ENCODE results near the gene DTNBP1. TPM values are rescaled to one million over a fixed set of nuclear protein-coding genes. Genes with fewer than 3 reads are reported as not detected.

Gene DTNBP1
- total RNA-seq, 1 experiment from 2014 or later = 28.2 TPM

GRCh38 chr6:15504581-15505350, 158.1 kb downstream of the DTNBP1 start:
- Histone ChIP-seq H3K36me3 (ENCODE audit: insufficient read depth, low read length, poor library complexity, severe bottlenecking) (peaks cover 37% of the 10 kb centered on the region), H3K4me3 (ENCODE audit: low read depth, low read length, poor library complexity, severe bottlenecking) (peak overlapping the region; percentile 28), H3K27ac (ENCODE audit: low read depth, low read length, poor library complexity, severe bottlenecking) (peak overlapping the region; percentile 57), H3K4me1 (ENCODE audit: insufficient read depth, low read length, poor library complexity, severe bottlenecking) (peaks cover 29% of the 10 kb centered on the region), H3K9me3 (ENCODE audit: low read depth, low read length, poor library complexity, severe bottlenecking) (no peaks in the 10 kb centered on the region), H3K27me3 (replicated peaks; ENCODE audit: insufficient read depth, low read depth, low read length, poor library complexity) (no peaks in the 10 kb centered on the region)
- ChIA-PET CTCF (interaction anchor here (0.6 to 0.7 kb wide), 2 partner anchors 62 to 1520 kb away, joined by 3 to 6 read pairs; no protein-coding TSS in a partner anchor), POLR2A (ENCODE audit: low non-redundant PET) (no interaction called here)
- no TSS peak for BruUV-seq (replicated peaks)
- DNase-seq (ENCODE audit: low spot score) = peak; percentile 95
- TF ChIP-seq CTCF (conservative IDR thresholded peaks at IDR 0.05; ENCODE audit: low read depth, low read length) (no peak), EZH2 (IDR thresholded peaks at IDR 0.05; ENCODE audit: borderline replicate concordance, low read depth, low read length, poor library complexity, severe bottlenecking) (no peak)
- intact Hi-C loops (cut with micrococcal nuclease; ENCODE audit: unreplicated experiment) = loop anchor here (10.0 kb wide), 1 partner anchor 1380 kb away; no protein-coding TSS in a partner anchor

GRCh38 chr6:15504040-15504495, 158.8 kb downstream of the DTNBP1 start:
- BruUV-seq (replicated peaks) = no TSS peak
- DNase-seq (ENCODE audit: low spot score) = peak; percentile 49
- Histone ChIP-seq H3K36me3 (ENCODE audit: insufficient read depth, low read length, poor library complexity, severe bottlenecking) (peaks cover 34% of the 10 kb centered on the region), H3K9me3 (ENCODE audit: low read depth, low read length, poor library complexity, severe bottlenecking) (no peaks in the 10 kb centered on the region), H3K27me3 (replicated peaks; ENCODE audit: insufficient read depth, low read depth, low read length, poor library complexity) (no peaks in the 10 kb centered on the region), H3K4me3 (ENCODE audit: low read depth, low read length, poor library complexity, severe bottlenecking) (peak overlapping the region; percentile 28), H3K27ac (ENCODE audit: low read depth, low read length, poor library complexity, severe bottlenecking) (peak overlapping the region; percentile 57), H3K4me1 (ENCODE audit: insufficient read depth, low read length, poor library complexity, severe bottlenecking) (peaks cover 29% of the 10 kb centered on the region)
- ChIA-PET CTCF (interaction anchor here (0.5 to 0.8 kb wide), 3 partner anchors 61 to 118 kb away, joined by 3 to 5 read pairs (median 3); no protein-coding TSS in a partner anchor), POLR2A (ENCODE audit: low non-redundant PET) (no interaction called here)
- TF ChIP-seq CTCF (conservative IDR thresholded peaks at IDR 0.05; ENCODE audit: low read depth, low read length) (peak; percentile 34; the same call in 1 of the 2 replicates), EZH2 (IDR thresholded peaks at IDR 0.05; ENCODE audit: borderline replicate concordance, low read depth, low read length, poor library complexity, severe bottlenecking) (no peak)
- intact Hi-C loops (cut with micrococcal nuclease; ENCODE audit: unreplicated experiment) = loop anchor here (10.0 kb wide), 1 partner anchor 1379 kb away; no protein-coding TSS in a partner anchor

- TF ChIP-seq CTCF (conservative IDR thresholded peaks at IDR 0.05; ENCODE audit: low read depth, low read length) (no peak), EZH2 (IDR thresholded peaks at IDR 0.05; ENCODE audit: borderline replicate concordance, low read depth, low read length, poor library complexity, severe bottlenecking) (no peak)
- DNase-seq (ENCODE audit: low spot score) = no peak
- H3K36me3 ChIP-seq (ENCODE audit: insufficient read depth, low read length, poor library complexity, severe bottlenecking) = peaks cover 28% of the 10 kb centered on the region
- H3K27me3 ChIP-seq (replicated peaks; ENCODE audit: insufficient read depth, low read depth, low read length, poor library complexity) = no peaks in the 10 kb centered on the region
- CTCF ChIA-PET = interaction anchor here (0.8 kb wide), 1 partner anchor 119 kb away, joined by 5 read pairs; no protein-coding TSS in a partner anchor
- POLR2A ChIA-PET (ENCODE audit: low non-redundant PET) = no interaction called here
- H3K4me1 ChIP-seq (ENCODE audit: insufficient read depth, low read length, poor library complexity, severe bottlenecking) = peaks cover 29% of the 10 kb centered on the region
- H3K9me3 ChIP-seq (ENCODE audit: low read depth, low read length, poor library complexity, severe bottlenecking) = no peaks in the 10 kb centered on the region
- no peak overlapping the region for H3K27ac ChIP-seq (ENCODE audit: low read depth, low read length, poor library complexity, severe bottlenecking)
- intact Hi-C loops (cut with micrococcal nuclease; ENCODE audit: unreplicated experiment) = loop anchor here (10.0 kb wide), 1 partner anchor 1379 kb away; no protein-coding TSS in a partner anchor
- BruUV-seq (replicated peaks) = no TSS peak
- no peak overlapping the region for H3K4me3 ChIP-seq (ENCODE audit: low read depth, low read length, poor library complexity, severe bottlenecking)
Measured at GRCh38 chr6:15503346-15503680, 159.5 kb downstream of the DTNBP1 start.

Measured in A673 (cell line).